ENCODE data around the gene SFRP4. TPM values are rescaled to one million over a fixed set of nuclear protein-coding genes. Genes with fewer than 3 reads are reported as not detected.

SFRP4 gene
- total and polyA plus RNA-seq, 2 of the 4 experiments (the other 2 are of a cell fraction) = not detected

GRCh38 chr7:37912756-37913155 lies 3.9 kb downstream of the SFRP4 start:
- dilution Hi-C loops (cut with HindIII; ENCODE audit: low sequenced_read_pairs, unreplicated experiment) (no loop called here), intact Hi-C loops (cut with micrococcal nuclease) (no loop called here), in situ Hi-C loops (cut with MboI; ENCODE audit: low sequenced_read_pairs) (no loop called here)
- no peak for ATAC-seq (ENCODE audit: low read depth)
- H2BK5ac ChIP-seq (ENCODE audit: low read depth, low read length, poor library complexity, severe bottlenecking) = no peak overlapping the region
- H2BK120ac ChIP-seq (ENCODE audit: low read depth, low read length) = no peak overlapping the region
- H2AK5ac ChIP-seq (ENCODE audit: low read depth, low read length) = no peak overlapping the region
- no peak overlapping the region for H2BK20ac ChIP-seq (ENCODE audit: low read depth, low read length)
- no peaks in the 10 kb centered on the region for H3K9me1 ChIP-seq (ENCODE audit: insufficient read depth, low read length)
- H3K4me1 ChIP-seq (ENCODE audit: control insufficient read depth, insufficient read depth, low read length) = no peaks in the 10 kb centered on the region
- ChIA-PET POLR2A (ENCODE audit: unreplicated experiment) (no interaction called here), CTCF (no interaction called here)
- DNase-seq = no peak
- no peak overlapping the region for H4K91ac ChIP-seq (ENCODE audit: insufficient read depth, low read depth, low read length)
- no peak overlapping the region for H3K23ac ChIP-seq (ENCODE audit: low read depth, low read length)
- no peak overlapping the region for H3K18ac ChIP-seq (ENCODE audit: low read depth, low read length)
- H4K20me1 ChIP-seq (ENCODE audit: insufficient read depth, low read length) = no peaks in the 10 kb centered on the region
- no peaks in the 10 kb centered on the region for H3K79me1 ChIP-seq (ENCODE audit: low read depth in 1 of 2, low read length in 2 of 2)
- H4K5ac ChIP-seq (ENCODE audit: low read depth, low read length) = no peak overlapping the region
- no peak overlapping the region for H2AK9ac ChIP-seq (replicated peaks; ENCODE audit: low read depth, low read length, poor library complexity)
- H3K36me3 ChIP-seq (ENCODE audit: control insufficient read depth, insufficient read depth, low read length) = no peaks in the 10 kb centered on the region
- H2AFZ ChIP-seq (replicated peaks; ENCODE audit: low read length, poor library complexity) = no peak overlapping the region
- H2BK15ac ChIP-seq (ENCODE audit: low read depth, low read length) = no peak overlapping the region
- WGBS, 2 experiments (ENCODE audit: extremely low coverage in 2 of 2, insufficient read length in 1 of 2) = 80% methylated on average over 1 of the region's 2 CpGs; no CpG with 5 or more reads in 1 of the 2 experiments
- no peak overlapping the region for H3K4me3 ChIP-seq (ENCODE audit: insufficient read depth, low read depth, low read length)
- H3K4ac ChIP-seq (ENCODE audit: low read depth, low read length) = no peak overlapping the region
- H3K27ac ChIP-seq (ENCODE audit: insufficient read depth, low read length) = no peak overlapping the region
- no peak overlapping the region for H3K4me2 ChIP-seq (ENCODE audit: low read depth, low read length)
- no peaks in the 10 kb centered on the region for H3K9me3 ChIP-seq (ENCODE audit: control insufficient read depth, insufficient read depth, low read length)
- peaks cover 3% of the 10 kb centered on the region; the same call in 1 of the 2 replicates for H3K27me3 ChIP-seq (ENCODE audit: control insufficient read depth, insufficient read depth, low read length)
- no peak overlapping the region for H3K56ac ChIP-seq (ENCODE audit: extremely low read depth, insufficient read depth, low read length)
- no TSS peak for BruUV-seq (replicated peaks)
- H3K9ac ChIP-seq (ENCODE audit: low read depth, low read length) = no peak overlapping the region
- TF ChIP-seq RFX5 (IDR thresholded peaks at IDR 0.05; ENCODE audit: low read depth, low read length) (no peak), ELK1 (IDR thresholded peaks at IDR 0.05; ENCODE audit: borderline replicate concordance, low read depth, low read length) (no peak), CHD1 (IDR thresholded peaks at IDR 0.05; ENCODE audit: low read depth, low read length) (no peak), RAD21 (IDR thresholded peaks at IDR 0.05; ENCODE audit: low read length) (no peak), CTCF (conservative IDR thresholded peaks at IDR 0.05; ENCODE audit: low read depth, low read length) (no peak), RCOR1 (IDR thresholded peaks at IDR 0.05; ENCODE audit: insufficient replicate concordance, low read length) (no peak), CEBPB (IDR thresholded peaks at IDR 0.05; ENCODE audit: low read depth, low read length) (no peak), NFE2L2 (IDR thresholded peaks at IDR 0.05; ENCODE audit: low read depth, low read length) (no peak), MAFK (IDR thresholded peaks at IDR 0.05; ENCODE audit: low read depth, low read length) (no peak), MXI1 (IDR thresholded peaks at IDR 0.05; ENCODE audit: borderline replicate concordance, low read depth, low read length) (no peak), MAZ (IDR thresholded peaks at IDR 0.05; ENCODE audit: borderline replicate concordance, low read depth, low read length) (no peak)
- H3K14ac ChIP-seq (replicated peaks; ENCODE audit: low read depth, low read length) = no peak overlapping the region
- no peak overlapping the region for H4K8ac ChIP-seq (ENCODE audit: low read depth in 2 of 2, low read length in 2 of 2)

All from IMR-90 (cell line).